Measurements from ENCODE around the gene RCAN3.
"Not testable (repeated sequence)": the region's sequence is repeated elsewhere in the genome, so short reads cannot be mapped to it uniquely, and the experiment has no call there.

The RCAN3 gene

GRCh38 chr1:24514946-24515345 is 12.3 kb downstream of the RCAN3 start:
- no peak for DNase-seq (ENCODE audit: low spot score)

- not testable (repeated sequence) for DNase-seq (ENCODE audit: low spot score)
These were observed 13.1 kb downstream of the RCAN3 start for GRCh38 chr1:24515671-24516209.

- no peak for DNase-seq (ENCODE audit: low spot score)
These were observed 13.9 kb downstream of the RCAN3 start for GRCh38 chr1:24516506-24516905.

- DNase-seq (ENCODE audit: low spot score), result no peak
These were observed 15.3 kb downstream of the RCAN3 start for GRCh38 chr1:24517898-24518297.

GRCh38 chr1:24520282-24520681 is 17.6 kb downstream of the RCAN3 start:
- DNase-seq (ENCODE audit: low spot score), result not testable (repeated sequence)

GRCh38 chr1:24525606-24526005 is 23.0 kb downstream of the RCAN3 start:
- no peak for DNase-seq (ENCODE audit: low spot score)

- DNase-seq (ENCODE audit: low spot score), result no peak
These were observed 23.4 kb downstream of the RCAN3 start for GRCh38 chr1:24526045-24526444.

GRCh38 chr1:24526940-24527542 is 24.4 kb downstream of the RCAN3 start:
- no peak for DNase-seq (ENCODE audit: low spot score)

- no peak for DNase-seq (ENCODE audit: low spot score)
These were observed 26.1 kb downstream of the RCAN3 start for GRCh38 chr1:24528744-24529143.

- not testable (repeated sequence) for DNase-seq (ENCODE audit: low spot score)
These were observed 26.7 kb downstream of the RCAN3 start for GRCh38 chr1:24529292-24529691.

- no peak for DNase-seq (ENCODE audit: low spot score)
These were observed 32.4 kb downstream of the RCAN3 start for GRCh38 chr1:24535021-24535424.

GRCh38 chr1:24535778-24536177 is 33.1 kb downstream of the RCAN3 start:
- no peak for DNase-seq (ENCODE audit: low spot score)

GRCh38 chr1:24536391-24536840 is 33.8 kb downstream of the RCAN3 start:
- no peak for DNase-seq (ENCODE audit: low spot score)

- no peak for DNase-seq (ENCODE audit: low spot score)
These were observed 37.6 kb downstream of the RCAN3 start for GRCh38 chr1:24540051-24540905.

GRCh38 chr1:24540906-24541710 is 38.5 kb downstream of the RCAN3 start:
- DNase-seq (ENCODE audit: low spot score), result no peak

GRCh38 chr1:24541711-24542346 is 39.2 kb downstream of the RCAN3 start:
- DNase-seq (ENCODE audit: low spot score), result no peak

- DNase-seq (ENCODE audit: low spot score), result no peak
These were observed 41.6 kb downstream of the RCAN3 start for GRCh38 chr1:24544239-24544638.

GRCh38 chr1:24545662-24546061 is 43.0 kb downstream of the RCAN3 start:
- DNase-seq (ENCODE audit: low spot score), result no peak

GRCh38 chr1:24547195-24547594 is 44.6 kb downstream of the RCAN3 start:
- DNase-seq (ENCODE audit: low spot score), result no peak

- no peak for DNase-seq (ENCODE audit: low spot score)
These were observed 45.4 kb downstream of the RCAN3 start for GRCh38 chr1:24548070-24548469.

GRCh38 chr1:24549210-24549609 is 46.6 kb downstream of the RCAN3 start:
- not testable (repeated sequence) for DNase-seq (ENCODE audit: low spot score)

Measured in globus pallidus (tissue), 1 donor.